ENCODE data around the gene PTPRU.

PTPRU gene

GRCh38 chr1:29270929-29271521 lies 34.7 kb downstream of the PTPRU start:
- no peak for DNase-seq

- no peak for DNase-seq
Observed at GRCh38 chr1:29271724-29272123, 35.4 kb downstream of the PTPRU start.

DNA sequence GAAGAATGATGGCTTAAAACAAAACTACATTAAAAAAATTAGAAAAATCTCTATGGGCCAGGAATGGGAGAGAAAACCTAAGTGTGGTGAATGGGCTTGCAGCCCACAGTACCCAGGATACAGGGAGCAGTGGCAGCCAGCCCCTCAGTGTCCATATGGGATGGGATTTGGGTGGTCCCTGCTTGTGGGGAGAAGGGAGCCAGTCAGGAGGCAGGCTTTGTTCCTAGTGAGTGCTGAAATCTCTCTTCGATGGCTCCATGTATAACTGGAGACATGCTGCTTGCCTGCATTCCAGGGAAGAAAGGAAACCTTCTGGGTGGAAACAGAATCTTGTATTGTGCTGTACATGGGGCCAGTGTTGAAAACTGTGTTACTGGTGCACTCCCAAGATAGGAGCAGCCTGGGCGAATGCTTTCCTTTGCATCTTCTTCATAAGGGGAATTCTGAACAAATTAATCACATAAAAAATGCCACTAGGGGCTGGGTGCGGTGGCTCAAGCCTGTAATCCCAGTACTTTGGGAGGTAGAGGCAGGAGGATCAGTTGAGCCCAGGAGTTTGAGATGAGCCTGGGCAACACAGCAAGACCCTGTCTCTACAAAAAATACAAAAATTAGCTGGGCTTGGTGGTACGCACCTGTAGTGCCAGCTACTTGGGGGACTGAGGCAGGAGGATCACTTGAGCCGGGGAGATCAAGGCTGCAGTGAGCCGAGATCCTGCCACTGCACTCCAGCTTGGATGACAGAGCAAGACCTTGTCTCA lies 36.0 kb downstream of the PTPRU start:
- DNase-seq, result no peak

- no peak for DNase-seq
Observed at GRCh38 chr1:29275435-29275834, 39.1 kb downstream of the PTPRU start.

DNA sequence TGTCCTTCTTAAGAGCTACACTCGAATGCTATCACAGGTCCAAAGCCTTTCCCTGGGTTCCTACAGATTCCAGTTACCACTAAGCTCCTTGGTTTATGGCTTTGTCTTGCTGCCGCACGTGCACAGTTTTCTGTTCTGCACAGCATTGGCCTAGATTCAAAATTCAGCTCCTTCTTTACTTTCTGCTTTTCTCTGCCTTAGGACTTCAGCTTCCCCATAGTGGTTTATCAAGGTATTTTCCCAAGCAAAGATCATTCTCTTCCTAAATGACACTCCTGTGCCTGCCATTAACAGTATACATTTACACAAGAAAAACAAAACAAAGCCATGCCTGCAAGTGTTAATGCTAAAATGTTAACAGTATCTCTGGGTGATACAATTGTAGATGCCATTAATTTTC lies 41.8 kb downstream of the PTPRU start:
- no peak for DNase-seq

GRCh38 chr1:29279406-29279805 lies 43.1 kb downstream of the PTPRU start:
- DNase-seq, result no peak

- DNase-seq, result no peak
Observed at GRCh38 chr1:29279951-29280391, 43.6 kb downstream of the PTPRU start.

DNA sequence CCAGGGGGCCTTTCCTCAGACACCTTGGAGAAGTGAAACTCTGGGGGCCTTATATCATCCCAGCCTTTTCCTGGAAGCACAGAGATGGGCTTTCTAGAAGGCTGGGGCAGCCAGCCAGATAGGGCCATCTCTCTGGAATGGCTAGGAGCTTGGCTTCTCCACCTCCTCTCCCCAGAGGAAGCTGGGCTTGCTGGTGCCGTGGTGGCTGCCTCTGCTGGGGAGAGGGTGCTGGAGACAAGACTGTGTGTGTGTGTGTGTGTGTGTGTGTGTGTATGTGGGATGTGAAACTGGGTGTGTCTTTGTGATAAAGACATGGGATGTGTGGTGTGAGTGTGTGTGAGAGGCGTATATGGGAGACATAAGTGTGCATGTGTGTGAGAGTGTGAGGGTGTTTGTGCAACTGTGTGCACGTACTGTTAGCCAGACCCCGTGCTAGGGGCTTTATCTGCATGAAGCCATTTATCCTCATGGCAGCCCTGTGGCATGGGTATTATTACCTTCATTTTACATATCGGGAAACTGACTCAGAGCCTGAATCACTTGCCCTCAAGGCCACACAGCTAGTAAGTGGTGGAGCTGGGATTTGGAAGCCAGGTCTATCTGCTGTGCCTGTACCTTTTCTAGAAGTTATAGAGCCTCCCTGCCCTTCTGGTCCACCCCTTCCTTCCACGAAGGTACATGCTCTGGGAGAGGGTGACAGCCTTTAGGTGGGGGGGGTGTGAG lies 44.2 kb downstream of the PTPRU start:
- no peak for DNase-seq

- DNase-seq, result no peak
Observed at GRCh38 chr1:29281571-29281970, 45.2 kb downstream of the PTPRU start.

GRCh38 chr1:29282135-29282923 lies 46.0 kb downstream of the PTPRU start:
- no peak for DNase-seq

GRCh38 chr1:29282924-29283803 lies 46.8 kb downstream of the PTPRU start:
- peak; percentile 14 for DNase-seq

DNA sequence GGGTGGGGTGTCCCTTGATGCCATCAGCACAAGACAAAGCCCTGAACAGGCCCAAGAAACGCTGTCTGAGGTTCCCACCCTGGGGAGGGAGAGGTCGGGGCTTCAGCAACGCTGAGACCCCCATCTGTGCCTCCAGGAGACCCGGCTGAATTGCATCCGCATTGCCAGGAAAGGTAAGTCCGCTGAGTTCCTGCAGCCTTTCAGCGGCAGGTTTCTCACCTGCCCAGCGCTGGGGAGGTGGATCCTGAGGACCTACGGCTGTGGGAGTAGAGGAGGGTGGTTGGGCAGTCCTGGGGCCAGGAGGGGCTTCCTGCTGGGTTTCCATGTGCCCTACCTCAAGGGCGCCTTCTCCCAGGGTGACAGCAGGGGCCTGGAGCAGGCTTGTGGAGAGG lies 47.5 kb downstream of the PTPRU start:
- DNase-seq, result no peak

DNA sequence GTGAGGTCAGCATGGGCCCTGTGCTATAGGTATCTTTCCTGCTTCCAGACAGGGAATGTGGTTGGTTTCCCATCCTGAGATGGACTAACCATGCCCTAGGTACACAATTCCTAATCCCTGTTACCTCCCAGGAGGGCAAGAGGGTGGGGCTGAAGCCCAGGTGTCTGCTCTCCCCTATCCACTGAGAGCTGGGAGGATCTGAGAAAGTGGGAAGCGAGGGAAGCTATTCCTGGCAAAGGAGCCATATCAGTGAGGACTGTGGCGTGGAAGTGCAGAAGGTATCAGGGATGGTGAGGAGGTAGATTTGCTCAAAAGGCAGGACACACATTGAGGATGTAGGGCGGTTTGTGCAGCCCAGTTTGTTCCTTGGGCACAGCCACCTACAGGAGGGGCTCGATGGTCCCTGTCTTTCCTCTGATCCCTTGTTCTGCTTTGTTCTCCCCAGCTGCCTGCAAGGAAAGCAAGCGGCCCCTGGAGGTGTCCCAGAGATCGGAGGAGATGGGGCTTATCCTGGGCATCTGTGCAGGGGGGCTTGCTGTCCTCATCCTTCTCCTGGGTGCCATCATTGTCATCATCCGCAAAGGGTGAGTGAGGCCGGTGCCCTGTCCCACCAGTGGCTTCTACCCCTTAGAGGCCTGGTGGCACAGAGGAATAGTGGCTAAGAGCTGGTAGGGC lies 48.1 kb downstream of the PTPRU start:
- DNase-seq, result no peak

- no peak for DNase-seq
Observed at GRCh38 chr1:29284961-29285560, 48.7 kb downstream of the PTPRU start.

DNA sequence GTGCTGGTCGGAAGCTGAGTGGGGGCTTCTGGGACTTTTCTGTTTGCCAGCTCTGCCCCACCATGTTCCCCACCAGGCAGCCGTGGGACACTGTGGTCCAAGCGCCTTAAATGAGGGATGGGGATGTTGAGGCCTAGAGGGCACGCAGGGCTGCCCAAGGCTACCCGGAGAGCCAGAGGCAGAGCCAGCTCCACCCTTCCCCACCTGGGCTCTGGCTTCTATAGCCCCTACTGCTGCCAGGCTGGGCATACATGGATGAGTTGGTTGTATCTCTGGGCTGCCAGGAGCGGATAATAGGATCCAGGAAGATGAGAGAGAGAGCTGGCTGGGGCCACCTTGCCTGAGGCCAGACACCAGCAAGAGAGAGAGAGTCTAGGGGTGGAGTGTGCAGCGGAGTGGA lies 49.4 kb downstream of the PTPRU start:
- DNase-seq, result no peak

- DNase-seq, result no peak
Observed at GRCh38 chr1:29286194-29286767, 50.0 kb downstream of the PTPRU start.

DNA sequence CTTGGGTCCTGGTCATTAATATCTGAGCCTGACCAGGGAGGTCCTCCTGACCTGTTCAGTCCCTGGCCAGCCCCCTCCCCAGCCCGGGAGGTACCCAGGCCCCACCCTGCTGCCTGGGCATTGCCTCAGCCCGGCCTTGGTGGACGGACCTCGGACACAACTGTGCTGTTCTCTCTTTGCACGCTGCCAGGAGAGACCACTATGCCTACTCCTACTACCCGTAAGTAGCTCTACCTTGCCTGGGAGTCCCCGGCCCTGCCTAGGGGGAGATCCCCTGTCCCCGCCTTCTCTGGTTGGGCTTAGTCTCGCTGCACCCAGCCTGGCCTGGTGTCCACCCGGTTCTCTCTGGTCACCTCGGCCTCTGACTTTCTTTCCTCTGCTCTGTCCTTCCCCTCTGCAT lies 53.2 kb downstream of the PTPRU start:
- no peak for DNase-seq

DNA sequence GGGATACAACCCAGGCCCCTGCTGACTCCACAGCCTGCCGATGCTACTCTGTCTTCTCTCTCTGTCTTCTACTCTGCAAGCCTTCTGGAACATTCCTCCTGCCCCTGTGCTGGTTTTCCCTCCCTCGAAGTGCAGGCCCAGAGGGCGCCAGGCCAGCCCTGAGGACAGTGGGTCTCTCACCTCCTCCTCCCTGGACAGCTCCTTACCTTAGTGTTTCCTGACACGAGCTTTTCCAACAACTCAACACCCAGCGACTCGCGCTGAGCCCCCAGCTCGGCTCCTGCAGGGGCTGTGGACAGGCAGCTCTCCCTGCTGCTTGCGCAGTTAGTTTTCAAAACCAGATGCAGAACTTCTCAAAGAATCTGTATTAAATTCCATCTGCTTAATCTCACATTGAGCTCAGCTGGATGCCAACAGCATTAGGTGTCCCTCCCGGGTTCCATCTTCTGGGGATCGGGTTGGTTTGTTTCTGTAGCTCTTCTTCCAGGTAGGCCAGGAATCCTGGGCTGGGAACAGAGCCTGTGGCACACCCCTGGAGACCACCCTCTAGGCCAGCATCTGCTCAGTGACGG lies 54.2 kb downstream of the PTPRU start:
- DNase-seq, result no peak

- DNase-seq, result no peak
Observed at GRCh38 chr1:29291756-29292155, 55.4 kb downstream of the PTPRU start.

DNA sequence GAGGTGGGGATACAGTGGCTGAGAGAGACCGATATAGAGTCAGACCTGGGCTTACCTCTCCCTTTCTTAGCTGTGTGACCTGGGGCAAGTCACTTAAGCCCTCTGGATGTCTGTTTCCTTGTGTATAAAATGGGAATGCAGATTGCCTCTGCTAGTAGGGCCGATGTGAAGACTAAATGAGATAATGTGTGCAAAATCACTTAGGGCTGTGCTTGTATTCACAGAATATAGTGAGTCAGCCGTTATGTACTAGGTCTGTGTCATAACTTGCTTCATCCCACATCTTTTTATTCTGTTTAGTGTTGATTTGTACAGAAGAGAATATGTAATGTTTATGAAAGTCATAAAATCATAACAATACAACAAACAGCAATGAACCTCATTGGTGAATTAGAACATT lies 56.0 kb downstream of the PTPRU start:
- DNase-seq, result no peak

Data from CD4-positive, alpha-beta T cell treated with Interleukin-6 for 4 hours (primary cell).